Measurements from ENCODE around the gene TAF4B. TPM values are rescaled to one million over a fixed set of nuclear protein-coding genes. Genes with fewer than 3 reads are reported as not detected.

Gene TAF4B
- total and polyA plus RNA-seq, 9 of the 15 experiments (the other 6 are each of a cell fraction or from before 2014, with no cell fraction given), result 4.5 to 25.3 (median 20.5) TPM

- Histone ChIP-seq H3K27me3 (ENCODE audit: control insufficient read depth in 2 of 2, insufficient read depth in 2 of 2, low read length in 2 of 2) (no peaks in the 10 kb centered on the region), H2AFZ (ENCODE audit: low read depth, low read length) (no peak overlapping the region), H3K4me3 (no peak overlapping the region), H3K9me3 (replicated peaks; ENCODE audit: control insufficient read depth, insufficient read depth, low read depth, low read length) (no peaks in the 10 kb centered on the region), H4K20me1 (replicated peaks; ENCODE audit: control insufficient read depth, insufficient read depth, low read length) (no peaks in the 10 kb centered on the region), H3K27ac (ENCODE audit: extremely low read depth, low read depth, low read length) (no peak overlapping the region), H3K9me1 (ENCODE audit: control insufficient read depth, insufficient read depth, low read length) (no peaks in the 10 kb centered on the region), H3K4me1 (replicated peaks in 1 of 2; ENCODE audit: control insufficient read depth in 2 of 2, insufficient read depth in 2 of 2, low read length in 2 of 2) (no peaks in the 10 kb centered on the region), H3K79me2 (ENCODE audit: control insufficient read depth, insufficient read depth, low read length) (no peaks in the 10 kb centered on the region), H3K4me2 (ENCODE audit: insufficient read depth, low read length) (no peak overlapping the region), H3K9ac (ENCODE audit: insufficient read depth in 1 of 2, low read depth in 2 of 2, low read length in 2 of 2) (no peak overlapping the region), H3K36me3 (ENCODE audit: control insufficient read depth, insufficient read depth, low read length) (peaks cover 13% of the 10 kb centered on the region; the same call in 2 of the 3 replicates)
- ATAC-seq, result no peak
- BruUV-seq (replicated peaks), result no TSS peak
- in situ Hi-C loops (cut with MboI), result no loop called here
- no peak for FAIRE-seq
- ChIA-PET CTCF (ENCODE audit: low intra/inter-chr PET ratio) (no interaction called here), POLR2A (no interaction called here)
- DNase-seq (ENCODE audit: extremely low read depth in 1 of 4, low spot score in 3 of 4), result no peak
- intact Hi-C loops (cut with micrococcal nuclease), result no loop called here
- TF ChIP-seq TCFL5 (CRISPR knock-in tag; conservative IDR thresholded peaks at IDR 0.05) (no peak), RCOR1 (IDR thresholded peaks at IDR 0.05; ENCODE audit: borderline replicate concordance in 1 of 2, low read depth in 2 of 2, low read length in 2 of 2) (peak in 1 of 2 experiments; percentile 62; a peak in 2 of 4 replicates), CBX1 (IDR thresholded peaks at IDR 0.05; ENCODE audit: low read depth) (no peak; the same call in 1 of the 2 replicates), ZNF133 (CRISPR knock-in tag; IDR thresholded peaks at IDR 0.05) (no peak), TCF7 (IDR thresholded peaks at IDR 0.05; ENCODE audit: borderline replicate concordance) (no peak), GTF2B (IDR thresholded peaks at IDR 0.05; ENCODE audit: extremely low read depth, insufficient read length) (no peak), FOXK1 (CRISPR knock-in tag; IDR thresholded peaks at IDR 0.05; ENCODE audit: borderline replicate concordance) (no peak), ADNP (tag; IDR thresholded peaks at IDR 0.05) (peak; percentile 91), GTF2A2 (tag; IDR thresholded peaks at IDR 0.05) (no peak), RBM15 (IDR thresholded peaks at IDR 0.05; ENCODE audit: insufficient read depth, low read length) (no peak), POU5F1 (IDR thresholded peaks at IDR 0.05; ENCODE audit: borderline replicate concordance, low read depth, low read length, partially characterized antibody) (no peak), ZNF274 (IDR thresholded peaks at IDR 0.05; ENCODE audit: borderline replicate concordance, low read depth, low read length) (no peak), MIER1 (IDR thresholded peaks at IDR 0.05; ENCODE audit: low read depth) (no peak), SIN3A (IDR thresholded peaks at IDR 0.05; ENCODE audit: borderline replicate concordance in 2 of 2, control insufficient read depth in 1 of 2, low read depth in 2 of 2, low read length in 2 of 2) (no peak), ZKSCAN8 (CRISPR knock-in tag; IDR thresholded peaks at IDR 0.05) (no peak), ZNF121 (CRISPR knock-in tag; conservative IDR thresholded peaks at IDR 0.05) (no peak), ARNT (IDR thresholded peaks at IDR 0.05) (no peak), BRCA1 (IDR thresholded peaks at IDR 0.05) (no peak), BRCA1 (CRISPR knock-in tag; IDR thresholded peaks at IDR 0.05) (no peak), SMAD1 (IDR thresholded peaks at IDR 0.05; ENCODE audit: low read depth, low read length, partially characterized antibody) (no peak)
- TF ChIP-seq, protein P1, sequence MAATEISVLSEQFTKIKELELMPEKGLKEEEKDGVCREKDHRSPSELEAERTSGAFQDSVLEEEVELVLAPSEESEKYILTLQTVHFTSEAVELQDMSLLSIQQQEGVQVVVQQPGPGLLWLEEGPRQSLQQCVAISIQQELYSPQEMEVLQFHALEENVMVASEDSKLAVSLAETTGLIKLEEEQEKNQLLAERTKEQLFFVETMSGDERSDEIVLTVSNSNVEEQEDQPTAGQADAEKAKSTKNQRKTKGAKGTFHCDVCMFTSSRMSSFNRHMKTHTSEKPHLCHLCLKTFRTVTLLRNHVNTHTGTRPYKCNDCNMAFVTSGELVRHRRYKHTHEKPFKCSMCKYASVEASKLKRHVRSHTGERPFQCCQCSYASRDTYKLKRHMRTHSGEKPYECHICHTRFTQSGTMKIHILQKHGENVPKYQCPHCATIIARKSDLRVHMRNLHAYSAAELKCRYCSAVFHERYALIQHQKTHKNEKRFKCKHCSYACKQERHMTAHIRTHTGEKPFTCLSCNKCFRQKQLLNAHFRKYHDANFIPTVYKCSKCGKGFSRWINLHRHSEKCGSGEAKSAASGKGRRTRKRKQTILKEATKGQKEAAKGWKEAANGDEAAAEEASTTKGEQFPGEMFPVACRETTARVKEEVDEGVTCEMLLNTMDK (IDR thresholded peaks at IDR 0.05; ENCODE audit: borderline replicate concordance, insufficient read depth, low read depth, low read length, poor library complexity, severe bottlenecking), result no peak
These were observed 135.8 kb downstream of the TAF4B start for GRCh38 chr18:26362021-26362420.
